Embryonic facial prominence (tissue), 1 donor: ENCODE data around the gene IPO5.
"Not testable (repeated sequence)": the region's sequence is repeated elsewhere in the genome, so short reads cannot be mapped to it uniquely, and the experiment has no call there.

Source experiments
- DNase-seq: peaks from one replicate; pipeline ENCODE4 v3.0.0-alpha.2; 2016; ENCODE audit errors: extremely low spot score

The IPO5 gene

DNA sequence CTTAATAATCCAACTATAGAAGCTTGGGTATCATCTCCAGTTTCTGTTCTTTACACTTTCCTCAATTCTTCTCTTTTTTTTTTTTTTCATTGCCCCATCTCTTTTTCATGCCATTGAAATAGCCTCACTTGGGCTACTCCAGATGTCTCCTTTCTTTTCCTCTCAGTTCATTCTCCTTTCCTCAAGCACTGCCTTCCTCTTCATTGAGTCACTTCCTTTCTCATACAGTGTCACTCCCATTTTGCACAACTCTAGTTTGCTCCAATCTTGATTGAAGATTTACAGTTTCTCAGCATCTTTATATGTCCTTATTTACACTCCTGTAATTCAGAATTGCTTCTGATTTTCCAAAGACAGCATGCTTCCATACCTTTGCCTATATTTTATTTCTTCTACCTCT, 61.3 kb downstream of the IPO5 start:
- DNase-seq = no peak

DNA sequence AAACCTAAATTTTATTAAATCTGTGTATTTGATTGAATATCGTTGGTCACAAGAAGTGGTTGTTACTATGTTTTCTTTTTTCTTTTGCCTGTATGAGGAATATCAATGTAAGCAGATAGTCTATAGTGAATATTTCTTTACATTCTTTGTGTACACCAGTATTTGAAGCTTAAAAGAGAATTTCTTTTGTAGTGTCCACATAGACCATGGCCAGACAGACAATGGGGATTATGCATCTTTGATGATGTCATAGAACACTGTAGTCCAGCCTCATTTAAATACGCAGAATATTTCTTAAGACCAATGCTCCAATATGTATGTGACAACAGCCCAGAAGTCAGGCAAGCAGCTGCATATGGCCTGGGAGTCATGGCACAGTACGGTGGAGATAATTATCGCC, 64.8 kb downstream of the IPO5 start:
- no peak for DNase-seq

DNA sequence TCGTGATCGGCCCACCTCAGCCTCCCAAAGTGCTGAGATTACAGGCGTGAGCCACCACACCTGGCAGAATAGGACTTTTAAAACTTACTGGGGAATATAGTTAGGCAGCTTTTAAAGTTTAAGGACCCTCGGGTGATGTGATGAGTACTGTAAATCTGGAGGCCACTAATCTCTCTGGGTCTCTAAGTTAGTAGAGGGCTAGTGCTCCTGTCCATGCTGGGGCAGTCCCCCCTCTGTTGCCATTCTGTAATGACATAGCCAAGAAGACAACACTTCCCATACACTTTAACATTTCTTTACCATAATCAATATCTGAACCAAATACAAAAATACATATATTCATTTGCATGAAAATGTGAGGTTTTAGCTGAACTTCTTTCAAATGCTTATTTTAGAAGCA, 65.7 kb downstream of the IPO5 start:
- no peak for DNase-seq

DNA sequence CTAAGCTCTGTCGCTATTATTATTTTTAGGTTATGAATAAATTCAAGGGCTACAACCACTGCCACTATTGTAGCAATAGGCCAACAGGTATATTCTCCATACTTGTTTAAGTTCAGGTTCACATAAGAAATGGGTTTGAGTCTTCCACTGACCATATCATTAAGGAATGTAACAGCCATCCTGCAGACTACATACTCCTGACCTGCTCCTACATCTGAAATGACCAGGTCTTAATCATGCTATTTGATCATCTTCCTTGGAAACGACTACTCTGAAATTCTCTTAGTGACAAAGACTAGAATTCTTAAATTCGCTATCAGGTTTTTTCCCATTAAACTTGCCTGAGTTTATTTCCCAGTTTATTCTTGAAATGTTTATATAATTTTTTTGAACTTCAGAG, 66.8 kb downstream of the IPO5 start:
- no peak for DNase-seq

DNA sequence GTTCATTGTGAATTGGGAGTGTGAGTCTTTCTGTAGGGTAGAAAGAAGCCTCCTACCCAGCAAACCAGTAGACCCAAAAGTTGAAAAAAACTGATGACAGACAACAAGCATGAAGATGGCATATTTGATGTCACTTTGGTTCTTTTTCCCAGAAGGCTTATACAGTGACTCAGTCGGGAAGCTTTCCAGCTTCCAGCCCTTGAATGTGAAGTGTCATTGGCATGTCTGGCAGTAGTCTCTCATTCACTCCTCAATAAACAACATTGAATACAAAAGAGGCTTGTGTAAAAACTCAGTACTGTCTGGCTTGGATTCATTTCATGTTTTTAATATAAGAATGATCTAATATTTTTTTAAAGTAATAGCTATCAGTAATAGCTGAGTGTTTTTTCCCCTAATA, 68.7 kb downstream of the IPO5 start:
- no peak for DNase-seq

DNA sequence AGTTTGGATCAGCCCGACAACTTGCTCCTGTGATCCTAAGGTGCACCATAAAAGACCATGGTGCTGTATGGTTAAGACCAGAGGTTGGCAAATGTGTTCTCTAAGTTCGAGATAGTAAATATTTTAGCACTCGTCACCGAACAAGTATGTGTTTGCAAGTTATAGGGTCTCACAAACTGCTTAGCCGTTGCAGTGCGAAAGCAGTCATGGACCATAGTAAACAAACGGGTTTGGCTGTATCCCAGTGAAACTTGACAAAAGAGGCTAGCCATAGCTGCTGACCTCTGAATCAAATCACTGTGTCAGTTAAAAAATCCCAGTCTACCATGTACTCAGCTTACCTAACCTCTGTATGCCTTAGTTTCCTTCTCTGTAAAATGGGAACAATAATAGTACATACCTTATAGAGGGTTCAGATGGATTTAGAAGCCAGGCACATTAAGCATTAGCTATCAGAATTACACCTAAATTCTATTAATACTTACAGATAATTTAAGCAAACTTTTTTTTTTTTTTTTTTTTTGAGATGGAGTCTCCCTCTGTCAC, 72.1 kb downstream of the IPO5 start:
- no peak for DNase-seq

DNA sequence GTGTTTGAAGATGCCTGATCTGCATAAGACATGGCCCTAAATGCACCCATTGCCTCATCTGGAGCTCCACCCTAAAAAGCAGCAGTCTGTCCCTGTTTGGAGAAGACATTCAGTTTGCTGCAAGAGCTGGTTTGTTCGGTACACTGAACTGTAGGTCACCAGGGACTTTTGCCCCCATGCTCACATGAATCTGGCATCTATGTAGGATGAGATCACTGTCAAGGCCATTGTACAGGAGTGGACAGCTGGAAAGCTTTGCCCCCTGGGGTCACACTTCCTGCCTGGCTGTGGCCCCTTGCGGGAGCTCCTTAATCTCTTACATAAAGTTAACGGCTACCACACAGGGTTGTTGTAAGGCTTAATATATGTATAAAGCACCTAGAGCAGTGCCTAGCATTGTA, 73.0 kb downstream of the IPO5 start:
- no peak for DNase-seq

DNA sequence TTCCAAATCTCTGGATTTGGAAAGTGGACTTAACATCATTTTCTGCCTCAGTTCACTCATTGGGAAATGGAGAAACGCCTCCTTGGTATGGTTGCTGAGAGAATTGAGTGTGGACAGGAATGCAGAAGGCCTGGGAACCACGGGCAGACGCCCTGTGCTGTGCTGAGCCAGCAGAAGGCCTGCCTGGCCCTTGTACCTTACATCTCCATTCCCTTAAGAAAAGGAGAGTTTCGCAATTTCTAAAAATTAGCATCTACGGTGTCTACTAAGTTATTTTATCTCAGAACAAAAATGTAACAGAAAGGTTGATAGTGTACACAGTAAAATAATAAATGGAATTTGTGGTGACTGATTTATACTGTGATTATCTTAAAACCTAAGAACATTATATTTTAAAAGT, 78.7 kb downstream of the IPO5 start:
- DNase-seq = no peak

DNA sequence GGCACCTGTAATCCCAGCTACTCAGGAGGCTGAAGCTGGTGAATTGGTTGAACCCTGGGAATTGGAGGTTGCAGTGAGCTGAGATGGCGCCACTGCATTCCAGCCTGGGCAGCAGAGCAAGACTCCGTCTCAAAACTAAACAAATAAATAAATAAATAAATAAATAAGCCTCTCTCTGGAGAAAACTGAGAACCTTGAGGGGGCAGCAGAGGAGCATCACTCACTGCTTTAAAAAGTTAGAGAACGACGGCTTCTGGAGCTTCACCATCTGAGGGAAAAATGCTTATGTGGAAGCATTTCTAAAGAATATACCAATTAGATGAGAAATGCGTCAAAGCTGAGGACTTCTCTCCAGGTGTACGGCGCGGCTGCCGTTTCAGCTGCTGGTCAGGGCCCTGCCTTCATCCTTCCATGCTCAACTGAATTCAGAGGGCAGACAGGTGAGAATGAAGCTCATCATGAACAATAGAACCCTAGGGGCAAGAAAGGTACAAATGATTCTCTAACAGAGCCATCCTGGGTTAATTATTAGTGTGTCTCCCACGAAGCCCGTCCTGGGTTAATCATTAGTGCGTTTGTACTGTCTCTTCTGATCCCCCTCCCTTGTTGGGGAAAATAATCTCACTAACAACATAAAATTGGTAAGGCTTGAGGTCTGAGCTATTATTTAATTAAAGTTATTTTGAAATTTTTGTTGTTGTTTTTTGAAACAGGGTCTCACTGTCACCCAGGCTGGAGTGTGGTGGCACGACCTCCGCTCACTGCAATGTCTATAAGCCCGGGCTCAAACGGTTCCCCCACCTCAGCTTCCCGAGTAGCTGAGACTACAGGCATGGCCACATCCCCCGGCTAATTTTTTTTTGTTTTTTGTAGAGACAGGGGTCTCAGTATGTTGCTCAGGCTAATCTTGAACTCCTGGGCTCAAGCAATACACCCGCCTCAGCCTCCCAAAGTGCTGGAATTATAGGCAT, 80.1 kb downstream of the IPO5 start:
- peak; percentile 45 for DNase-seq

DNA sequence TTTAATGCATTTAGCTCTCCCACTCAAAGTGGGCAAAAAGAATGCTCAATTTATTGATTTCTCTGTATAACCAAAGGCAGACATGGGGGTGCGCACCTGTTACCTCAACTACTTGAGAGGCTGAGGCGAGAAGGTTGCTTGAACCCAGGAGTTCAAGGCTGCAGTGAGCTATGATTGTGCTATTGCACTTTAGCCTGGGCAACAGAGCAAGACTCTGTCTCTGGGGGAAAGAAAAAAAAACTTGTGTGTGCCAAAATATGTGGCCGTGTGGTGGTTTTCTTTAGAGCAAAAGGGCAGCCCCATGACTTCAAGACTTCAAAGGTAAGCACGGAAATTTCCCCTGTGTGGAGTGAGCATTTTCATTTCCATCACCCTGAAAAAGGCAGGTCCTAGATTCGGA, 81.9 kb downstream of the IPO5 start:
- DNase-seq = no peak

DNA sequence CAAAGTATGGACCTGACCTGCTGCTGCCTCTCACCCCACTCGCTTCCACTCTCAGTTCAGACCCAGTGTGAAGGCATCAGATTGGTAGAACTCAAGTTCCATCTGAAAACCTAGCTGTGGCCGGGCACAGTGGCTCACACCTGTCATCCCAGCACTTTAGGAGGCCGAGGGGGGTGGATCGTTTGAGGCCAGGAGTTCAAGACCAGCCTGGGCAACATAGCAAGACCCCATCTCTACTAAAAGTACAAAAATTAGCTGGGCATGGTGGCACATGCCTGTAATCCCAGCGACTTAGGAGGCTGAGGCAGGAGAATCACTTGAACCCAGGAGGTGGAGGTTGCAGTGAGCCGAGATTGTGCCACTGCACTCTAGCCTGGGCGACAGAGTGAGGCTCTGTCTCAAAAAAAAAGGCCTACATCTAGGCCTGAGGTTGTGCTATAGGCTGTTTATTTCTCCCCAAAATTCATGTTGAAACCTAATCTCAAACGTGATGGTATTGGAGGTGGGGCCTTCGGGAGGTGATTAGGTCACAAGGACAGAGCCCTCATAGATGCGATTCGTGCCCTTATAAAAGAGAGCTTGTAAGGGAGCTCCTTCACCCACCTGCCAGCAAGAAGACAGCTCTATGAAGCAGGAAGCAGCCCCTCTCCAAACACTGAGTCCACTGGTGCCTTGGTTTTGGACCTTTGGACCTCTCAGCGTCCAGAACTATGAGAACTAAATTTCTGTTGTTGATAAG, 83.3 kb downstream of the IPO5 start:
- not testable (repeated sequence) for DNase-seq

DNA sequence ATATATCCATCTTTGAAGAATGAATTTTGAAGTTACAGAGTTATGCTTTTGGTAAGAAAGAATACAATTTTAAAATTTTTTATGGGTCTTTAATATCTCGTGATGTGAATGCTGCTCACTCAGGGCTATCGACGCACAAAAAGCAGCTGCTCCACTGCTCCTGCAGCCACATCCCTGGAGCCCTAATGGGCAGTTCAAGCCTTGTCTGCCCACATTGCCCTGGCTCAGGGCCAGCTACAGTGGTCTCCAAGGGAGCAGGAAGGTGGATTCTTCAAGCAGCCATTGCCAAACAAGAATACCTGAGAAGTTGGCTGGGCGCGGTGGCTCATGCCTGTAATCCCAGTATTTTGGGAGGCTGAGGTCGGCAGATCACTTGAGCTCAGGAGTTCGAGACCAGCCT, 85.8 kb downstream of the IPO5 start:
- DNase-seq = no peak

DNA sequence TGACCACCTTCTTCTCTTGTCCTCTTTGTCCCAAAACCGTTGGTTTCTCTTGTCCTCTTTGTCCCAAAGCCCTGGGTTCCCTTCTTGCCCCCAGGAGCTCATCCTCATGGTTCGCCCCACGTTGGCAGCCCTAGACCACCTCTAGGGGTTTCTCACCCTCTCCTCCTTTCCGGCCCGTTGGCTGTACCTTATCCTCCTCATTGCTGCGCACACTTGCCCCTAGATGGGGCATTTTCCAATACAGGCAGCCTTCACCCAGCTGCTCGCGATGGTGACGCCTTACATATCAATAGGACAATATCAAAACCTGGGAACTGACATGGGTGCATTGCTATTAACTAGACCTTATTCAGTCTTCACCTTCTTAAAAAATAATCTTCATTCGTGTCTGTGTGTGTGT, 86.5 kb downstream of the IPO5 start:
- no peak for DNase-seq

DNA sequence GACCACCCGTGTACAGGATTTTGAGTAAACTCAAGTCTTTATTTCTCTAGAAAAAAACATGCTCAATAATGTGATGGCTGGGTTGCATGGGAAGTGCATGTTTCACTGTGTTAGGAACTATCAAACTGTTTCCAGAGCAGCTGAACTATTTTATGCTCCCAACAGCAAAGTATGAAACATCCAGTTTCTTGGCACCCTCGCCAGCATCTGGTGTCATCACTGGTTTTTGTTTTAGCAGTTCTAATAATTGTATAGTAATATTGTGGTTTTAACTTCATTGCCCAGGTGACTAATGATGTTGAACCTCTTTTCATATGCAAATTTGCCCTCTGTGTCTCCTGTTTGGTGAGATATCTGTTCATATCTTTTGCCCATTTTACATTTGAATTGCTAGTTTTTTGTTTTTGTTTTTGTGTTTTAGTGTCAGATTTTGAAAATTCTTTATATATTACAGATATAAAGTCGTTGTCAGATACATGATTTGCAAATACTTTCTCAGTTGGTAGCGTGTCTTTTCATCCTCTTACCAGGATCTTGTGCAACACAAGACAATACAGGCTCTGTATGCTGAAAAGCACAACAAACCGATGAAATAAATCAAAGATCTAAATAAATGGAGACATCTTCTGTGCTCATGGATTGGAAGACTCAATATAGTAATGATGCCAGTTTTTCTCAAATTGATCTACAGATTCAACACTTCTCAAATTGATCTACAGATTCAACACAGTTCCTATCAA, 87.8 kb downstream of the IPO5 start:
- DNase-seq = no peak

DNA sequence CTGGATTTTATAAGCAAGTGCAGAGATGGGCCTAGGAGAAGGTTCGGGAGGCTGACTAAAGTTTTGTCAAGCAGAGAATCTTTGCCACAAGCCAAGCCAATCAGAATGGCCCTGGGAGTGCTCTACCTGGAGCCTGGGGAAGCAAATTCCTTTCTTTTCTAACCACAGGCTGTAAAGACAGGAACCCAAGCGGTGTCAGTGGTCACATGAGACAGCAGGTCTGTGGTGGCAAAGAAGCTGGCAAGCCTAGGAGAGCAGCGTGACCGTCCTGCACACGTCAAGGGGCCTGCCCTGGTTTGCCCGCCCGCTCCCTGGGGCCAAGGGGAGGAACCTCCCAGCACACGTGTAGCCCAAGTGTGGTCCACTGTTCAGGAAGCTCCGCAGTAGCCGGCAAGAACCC, 90.8 kb downstream of the IPO5 start:
- no peak for DNase-seq

DNA sequence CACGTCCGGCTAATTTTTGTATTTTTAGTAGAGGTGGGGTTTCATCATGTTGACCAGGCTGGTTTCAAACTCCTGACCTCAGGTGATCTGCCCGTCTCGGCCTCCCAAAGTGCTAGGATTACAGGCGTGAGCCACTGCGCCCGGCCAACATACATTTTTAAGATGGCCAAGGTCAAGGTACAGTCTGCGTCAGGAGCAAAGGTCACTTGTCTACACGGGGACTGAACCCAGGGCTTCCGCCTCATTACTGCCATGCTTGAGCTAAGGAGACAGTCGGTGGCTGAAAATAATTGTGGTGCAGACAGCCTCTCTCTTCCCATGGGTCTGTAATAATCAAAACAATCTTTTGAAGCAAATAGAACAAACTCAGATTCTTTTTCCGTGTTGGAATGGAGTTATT, 94.3 kb downstream of the IPO5 start:
- not testable (repeated sequence) for DNase-seq

DNA sequence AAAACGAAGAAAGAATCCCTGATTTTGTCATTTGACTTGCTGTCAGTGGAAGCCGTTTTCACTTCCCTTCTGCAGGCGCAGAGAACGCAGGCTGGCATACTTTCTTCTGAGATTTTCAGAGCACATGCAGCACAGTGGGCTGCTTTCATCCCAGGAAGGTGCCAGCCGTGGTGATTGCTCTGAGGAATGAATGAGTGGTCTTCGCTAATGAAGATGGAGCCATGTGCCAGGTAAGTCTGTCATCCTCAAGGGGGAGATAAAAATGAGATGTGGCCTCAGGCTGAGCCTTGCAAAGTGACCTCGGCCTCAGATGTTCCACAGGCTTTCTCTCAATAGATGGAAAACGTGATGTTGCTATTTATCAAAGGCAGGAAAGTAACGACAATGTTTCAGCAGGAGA, 94.8 kb downstream of the IPO5 start:
- no peak for DNase-seq

DNA sequence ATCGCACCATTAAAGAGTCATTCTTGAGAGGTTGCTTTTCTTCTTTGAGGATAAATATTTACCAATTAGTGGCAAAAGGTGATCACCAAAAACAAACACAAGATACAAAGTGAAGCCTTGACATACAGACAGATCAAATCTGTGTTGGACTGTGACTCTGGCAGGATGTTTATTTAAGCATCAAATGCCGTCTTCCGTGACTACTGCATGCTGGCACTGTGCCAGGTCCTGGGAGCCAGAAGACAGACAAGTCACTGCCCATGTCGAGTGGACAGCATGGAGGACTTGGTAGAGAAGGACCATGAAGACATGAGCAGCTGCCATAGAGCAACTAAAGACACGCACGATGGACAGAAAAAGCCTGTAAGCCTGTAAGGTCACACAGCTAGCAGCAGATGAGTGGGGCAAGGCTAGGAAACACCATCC, 96.6 kb downstream of the IPO5 start:
- DNase-seq = no peak

DNA sequence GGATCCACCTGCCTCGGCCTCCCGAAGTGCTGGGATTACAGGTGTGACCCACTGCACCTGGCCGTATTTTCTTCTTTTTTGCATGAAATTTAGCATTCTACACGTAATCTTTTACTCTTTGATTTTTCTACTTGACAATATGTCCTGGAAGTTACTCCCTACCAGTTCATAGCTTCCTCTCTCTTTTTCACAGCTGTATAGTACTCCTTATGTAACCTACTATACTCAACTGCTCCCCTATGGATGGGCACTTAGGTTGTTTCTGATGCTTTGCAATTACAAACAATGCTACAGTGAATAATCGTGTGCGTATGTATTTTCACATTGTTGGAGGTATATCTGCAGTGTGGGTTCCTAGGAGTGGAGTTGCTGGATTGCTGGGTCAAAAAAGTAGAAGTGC, 98.9 kb downstream of the IPO5 start:
- DNase-seq = no peak

DNA sequence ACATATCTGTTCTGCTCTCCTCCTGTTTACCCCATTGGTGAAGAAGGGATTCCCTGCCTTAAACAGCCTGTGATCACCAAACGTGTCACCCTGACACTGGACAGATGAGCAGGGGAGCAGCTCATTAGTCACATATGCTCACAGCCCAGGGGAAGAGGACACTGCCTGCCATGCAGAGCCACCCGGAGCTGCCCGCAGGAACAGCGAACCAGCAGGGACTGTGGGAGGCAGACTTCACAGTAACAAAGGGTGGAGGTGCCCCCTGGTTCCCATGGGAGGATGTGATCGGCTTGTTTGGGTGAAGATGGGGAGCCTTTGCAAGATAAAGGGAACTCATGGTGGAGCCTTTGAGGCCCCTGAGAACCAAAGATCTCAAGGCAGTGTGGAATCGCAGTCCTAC, 100.8 kb downstream of the IPO5 start:
- DNase-seq = no peak

DNA sequence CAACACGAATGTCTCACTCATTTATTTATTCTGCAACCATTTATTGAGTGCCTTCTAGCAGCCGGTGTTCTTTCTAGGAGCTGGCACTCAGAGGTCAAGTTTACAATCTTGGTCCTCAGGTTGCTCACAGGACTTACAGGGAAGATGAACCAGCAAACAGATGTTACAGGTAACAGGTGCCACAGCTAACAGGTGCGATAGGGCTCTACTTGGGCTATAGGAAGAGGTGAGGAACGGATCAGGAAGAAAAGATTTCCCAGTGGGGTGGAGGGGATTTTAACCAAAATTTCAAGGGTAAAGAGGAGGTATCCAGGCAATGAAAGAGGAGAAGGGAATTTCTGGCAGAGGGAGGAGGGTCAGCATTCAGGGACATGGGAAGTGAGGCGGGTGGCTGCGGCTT, 102.1 kb downstream of the IPO5 start:
- no peak for DNase-seq

DNA sequence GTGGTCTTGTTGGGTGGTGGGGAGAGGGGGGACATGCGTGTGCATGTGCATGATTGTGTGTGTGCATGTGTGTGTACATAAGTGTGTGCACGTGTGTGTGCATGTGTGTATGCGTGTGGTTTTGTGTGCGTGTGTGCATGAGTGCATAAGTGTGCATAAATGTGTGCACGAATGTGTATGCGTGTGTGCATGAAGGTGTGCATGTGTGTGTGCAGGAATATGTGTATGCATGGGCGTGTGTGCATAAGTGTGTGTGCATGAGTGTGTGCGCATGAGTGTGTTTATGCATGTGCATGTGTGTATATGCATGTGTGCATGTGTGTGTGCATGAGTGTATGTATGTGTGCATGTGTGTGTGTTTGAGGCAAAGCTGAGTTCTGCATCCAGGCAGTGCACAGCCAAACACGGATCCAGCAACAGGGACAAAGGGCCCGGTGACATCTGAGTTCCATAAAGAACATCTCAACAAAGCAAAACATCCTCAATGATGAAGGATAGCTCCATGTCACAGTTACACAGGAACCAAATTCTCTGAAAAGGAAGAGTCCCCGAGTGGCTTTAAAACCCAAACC, 103.5 kb downstream of the IPO5 start:
- no peak for DNase-seq
